Kidney epithelial cell (primary cell): ENCODE data around the gene TEX14. TPM values are rescaled to one million over a fixed set of nuclear protein-coding genes. Genes with fewer than 3 reads are reported as not detected.

Experiments used
- DNase-seq: peaks from one replicate; pipeline ENCODE4 v3.0.0-alpha.2; 2010; ENCODE audit warnings: low read depth
- H3K27me3 ChIP-seq: 2 replicates; pipeline ENCODE4 v1.6.0; 2011; ENCODE audit warnings: low read length; ENCODE audit not compliant: control insufficient read depth, insufficient read depth
- H3K36me3 ChIP-seq: 2 replicates; pipeline ENCODE4 v1.5.1; 2011; ENCODE audit warnings: low read length; ENCODE audit not compliant: control insufficient read depth, insufficient read depth
- H3K4me3 ChIP-seq: 2 replicates; pipeline ENCODE4 v1.5.1; 2011; ENCODE audit warnings: low read depth, mild to moderate bottlenecking, control low read depth, low read length
- total RNA-seq: library from RNA; depleted of rRNA; stranded (reverse); fragments of >200 nt; gene quantifications from 2 replicates; pipeline ENCODE4 v1.2.3, GENCODE V29; 2015
- TF ChIP-seq, protein P1 (sequence below): IDR thresholded peaks from 2 replicates; pipeline ENCODE4 v1.5.1; 2011; ENCODE audit warnings: mild to moderate bottlenecking, moderate library complexity, low read length, control low read depth, inconsistent platforms; ENCODE audit not compliant: insufficient read depth, poor library complexity, severe bottlenecking

The TEX14 gene
- total RNA-seq, 1 donor from 2014 or later = 0.04 TPM

DNA sequence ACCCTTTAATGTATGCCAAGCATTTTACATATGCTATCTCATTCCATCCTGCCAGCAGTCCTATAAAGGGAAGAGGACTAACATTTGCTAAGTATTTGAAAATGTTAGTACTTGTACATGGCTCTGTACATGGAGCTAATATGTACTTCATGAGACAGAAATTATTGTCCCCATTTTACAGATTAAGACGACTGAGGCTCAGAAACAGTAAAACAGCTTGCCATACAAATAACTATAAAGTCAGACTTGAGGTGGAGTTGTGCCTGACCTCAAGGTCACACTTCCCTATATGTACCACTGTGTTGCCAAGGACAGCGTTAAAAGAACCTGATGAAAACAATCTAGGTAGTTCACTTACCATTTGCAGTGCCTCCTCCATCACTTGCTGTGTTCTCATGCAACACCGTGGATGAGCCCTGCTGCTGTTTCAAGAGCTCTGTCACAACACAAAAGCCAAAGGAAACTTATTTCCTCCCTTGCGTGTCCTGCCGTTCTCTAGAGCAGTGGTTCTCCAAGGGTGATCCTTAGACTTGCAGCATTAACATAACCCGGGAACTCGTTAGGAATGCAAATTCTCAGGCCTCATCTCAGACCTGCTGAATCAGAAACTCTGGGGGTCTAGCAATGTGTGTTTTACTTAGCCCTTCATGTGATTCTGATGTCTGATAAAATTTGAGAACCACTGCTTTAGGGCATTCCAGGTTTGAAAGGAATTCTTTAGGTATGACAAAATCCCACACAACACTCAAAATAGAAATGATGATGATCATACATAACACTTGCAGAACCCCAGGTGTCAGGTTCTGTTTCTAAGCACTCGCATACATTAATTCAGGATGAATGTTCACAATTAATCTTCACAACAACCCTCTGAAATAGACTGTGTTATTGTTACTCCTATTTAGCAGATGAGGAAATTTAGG, 126.2 kb downstream of the TEX14 start:
- Histone ChIP-seq H3K4me3 (no peak overlapping the region), H3K36me3 (no peaks in the 10 kb centered on the region), H3K27me3 (peaks cover 2% of the 10 kb centered on the region)
- TF ChIP-seq, protein P1, sequence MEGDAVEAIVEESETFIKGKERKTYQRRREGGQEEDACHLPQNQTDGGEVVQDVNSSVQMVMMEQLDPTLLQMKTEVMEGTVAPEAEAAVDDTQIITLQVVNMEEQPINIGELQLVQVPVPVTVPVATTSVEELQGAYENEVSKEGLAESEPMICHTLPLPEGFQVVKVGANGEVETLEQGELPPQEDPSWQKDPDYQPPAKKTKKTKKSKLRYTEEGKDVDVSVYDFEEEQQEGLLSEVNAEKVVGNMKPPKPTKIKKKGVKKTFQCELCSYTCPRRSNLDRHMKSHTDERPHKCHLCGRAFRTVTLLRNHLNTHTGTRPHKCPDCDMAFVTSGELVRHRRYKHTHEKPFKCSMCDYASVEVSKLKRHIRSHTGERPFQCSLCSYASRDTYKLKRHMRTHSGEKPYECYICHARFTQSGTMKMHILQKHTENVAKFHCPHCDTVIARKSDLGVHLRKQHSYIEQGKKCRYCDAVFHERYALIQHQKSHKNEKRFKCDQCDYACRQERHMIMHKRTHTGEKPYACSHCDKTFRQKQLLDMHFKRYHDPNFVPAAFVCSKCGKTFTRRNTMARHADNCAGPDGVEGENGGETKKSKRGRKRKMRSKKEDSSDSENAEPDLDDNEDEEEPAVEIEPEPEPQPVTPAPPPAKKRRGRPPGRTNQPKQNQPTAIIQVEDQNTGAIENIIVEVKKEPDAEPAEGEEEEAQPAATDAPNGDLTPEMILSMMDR = no peak
- DNase-seq = no peak

DNA sequence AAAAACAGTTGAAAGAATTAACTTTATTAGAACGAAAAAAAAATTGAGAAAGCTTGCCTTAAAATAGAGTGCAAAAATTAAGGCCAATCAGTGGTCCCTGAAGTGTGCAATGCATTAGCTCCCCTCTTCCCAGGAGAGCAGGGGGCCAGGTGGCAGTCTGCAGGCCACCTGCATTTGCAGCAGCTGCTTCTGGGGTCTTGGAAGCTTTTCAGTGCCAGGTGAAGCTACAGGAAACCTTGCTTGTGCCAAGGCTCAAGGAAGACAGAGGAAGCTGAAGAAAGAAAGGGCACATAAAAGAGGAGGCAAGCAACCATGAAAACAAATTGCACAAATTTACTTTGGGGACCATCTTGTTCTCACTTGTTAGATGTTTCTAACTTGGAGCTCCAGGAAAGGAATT, 126.9 kb downstream of the TEX14 start:
- no peaks in the 10 kb centered on the region for H3K36me3 ChIP-seq
- TF ChIP-seq, protein P1 = no peak
- no peak overlapping the region for H3K4me3 ChIP-seq
- no peak for DNase-seq
- H3K27me3 ChIP-seq = peaks cover 2% of the 10 kb centered on the region

DNA sequence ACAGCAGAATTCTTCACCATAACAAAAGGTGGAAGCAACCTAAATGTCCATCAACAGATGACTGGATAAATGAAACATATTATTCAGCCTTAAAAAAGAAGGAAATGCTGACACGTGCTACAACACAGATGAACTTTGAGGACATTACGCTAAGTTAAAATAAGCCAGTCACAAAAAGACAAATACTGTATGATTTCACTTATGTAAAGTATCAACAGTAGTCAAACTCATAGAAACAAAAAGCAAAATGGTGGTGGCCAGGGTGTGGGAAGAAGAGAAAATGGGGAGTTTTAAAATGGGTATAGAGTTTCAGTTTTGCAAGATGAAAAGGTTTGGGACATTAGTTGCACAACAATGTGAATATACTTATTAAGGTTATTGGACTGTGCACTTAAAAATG, 127.6 kb downstream of the TEX14 start:
- TF ChIP-seq, protein P1 = no peak
- Histone ChIP-seq H3K4me3 (no peak overlapping the region), H3K27me3 (peaks cover 2% of the 10 kb centered on the region), H3K36me3 (no peaks in the 10 kb centered on the region)
- no peak for DNase-seq

DNA sequence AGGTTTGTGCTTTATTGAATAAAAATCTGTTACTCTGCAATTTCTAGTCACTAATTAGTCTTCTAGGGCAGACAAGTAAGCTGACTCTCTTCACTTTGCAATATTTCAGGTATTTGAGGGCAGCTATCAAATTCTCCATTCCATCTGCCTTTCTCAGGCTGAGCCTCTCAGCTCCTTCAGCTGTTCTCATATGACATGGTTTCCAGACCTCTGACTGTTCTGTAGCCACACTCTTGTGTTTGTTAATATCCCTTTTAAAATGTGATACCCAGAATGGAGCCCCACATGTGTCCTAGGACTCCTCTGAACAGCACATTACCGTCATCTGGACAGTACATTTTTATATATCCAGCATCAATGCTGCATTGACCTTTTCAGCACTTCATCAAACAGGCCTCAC, 131.3 kb downstream of the TEX14 start:
- TF ChIP-seq, protein P1 = no peak
- Histone ChIP-seq H3K4me3 (no peak overlapping the region), H3K36me3 (no peaks in the 10 kb centered on the region), H3K27me3 (peaks cover 2% of the 10 kb centered on the region)
- DNase-seq = no peak

DNA sequence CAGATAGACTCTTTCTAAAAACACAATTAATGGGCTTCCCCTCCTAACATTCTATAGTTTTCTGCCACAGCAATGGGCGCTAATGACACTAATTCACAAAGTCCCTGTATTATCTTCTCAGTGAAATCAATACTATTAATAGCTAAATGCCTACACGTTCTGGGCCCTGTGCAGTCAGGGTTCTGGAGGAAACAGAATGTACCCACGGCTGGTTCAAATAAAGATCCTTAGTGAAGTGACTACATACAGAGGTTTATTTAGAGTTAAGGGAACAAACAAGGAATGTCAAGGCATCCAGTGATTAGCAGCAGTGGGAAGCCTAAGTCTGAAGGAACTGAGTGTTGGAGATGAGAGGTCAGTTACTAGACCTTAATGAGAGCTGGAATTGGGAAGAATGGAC, 133.9 kb downstream of the TEX14 start:
- Histone ChIP-seq H3K27me3 (peaks cover 2% of the 10 kb centered on the region), H3K4me3 (no peak overlapping the region), H3K36me3 (no peaks in the 10 kb centered on the region)
- TF ChIP-seq, protein P1 = no peak
- no peak for DNase-seq
